HG03354 (cell line): ENCODE data around the gene SREBF1.

Experiments
- ATAC-seq: cut with Tn5 transposase; IDR thresholded peaks from one replicate; pipeline ENCODE4 v1.9.1; 2021; ENCODE audit warnings: mild to moderate bottlenecking; ENCODE audit not compliant: unreplicated experiment, poor library complexity, severe bottlenecking

The SREBF1 gene

DNA sequence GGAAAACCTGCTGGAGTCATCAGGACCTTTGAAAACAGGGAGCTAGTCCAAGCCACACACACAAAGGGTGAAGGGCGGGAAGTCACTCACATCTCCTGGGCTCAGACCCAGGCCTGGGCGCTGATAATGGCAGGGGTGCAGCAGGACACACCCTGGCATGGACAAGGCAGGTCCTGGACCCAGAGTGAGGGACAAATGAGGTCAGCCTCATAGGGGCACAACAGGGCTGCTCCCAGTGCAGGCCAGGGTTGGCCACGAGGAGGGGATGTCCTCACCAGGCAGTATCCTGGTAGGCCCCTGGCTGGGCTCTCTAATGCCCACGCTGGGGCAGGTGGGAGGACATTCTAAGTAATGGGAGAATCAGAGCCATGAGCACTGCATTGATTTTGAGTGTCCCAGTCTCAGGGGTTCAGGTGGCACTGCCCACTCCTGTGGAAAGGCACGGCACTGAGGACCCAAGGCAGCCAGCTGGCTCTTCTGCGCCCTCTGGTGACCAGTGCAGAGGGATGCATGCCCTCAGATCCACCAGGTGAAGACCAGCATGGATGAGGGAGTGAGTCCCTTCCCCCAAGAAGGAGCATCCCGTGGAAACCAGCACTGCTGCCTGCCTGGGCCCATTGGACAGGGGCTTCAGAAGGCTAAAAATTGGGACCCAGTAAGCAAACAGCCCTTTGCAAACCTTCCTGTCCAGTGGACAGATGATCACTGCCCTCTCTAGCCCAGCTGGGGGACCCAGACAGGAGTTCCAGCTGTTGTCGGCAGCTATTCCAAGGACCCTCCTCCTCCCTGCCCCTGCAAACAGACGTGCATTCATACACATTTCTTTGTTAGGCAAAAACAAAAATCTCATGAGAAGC, 23.4 kb upstream of the SREBF1 start:
- peak; percentile 47 for ATAC-seq

DNA sequence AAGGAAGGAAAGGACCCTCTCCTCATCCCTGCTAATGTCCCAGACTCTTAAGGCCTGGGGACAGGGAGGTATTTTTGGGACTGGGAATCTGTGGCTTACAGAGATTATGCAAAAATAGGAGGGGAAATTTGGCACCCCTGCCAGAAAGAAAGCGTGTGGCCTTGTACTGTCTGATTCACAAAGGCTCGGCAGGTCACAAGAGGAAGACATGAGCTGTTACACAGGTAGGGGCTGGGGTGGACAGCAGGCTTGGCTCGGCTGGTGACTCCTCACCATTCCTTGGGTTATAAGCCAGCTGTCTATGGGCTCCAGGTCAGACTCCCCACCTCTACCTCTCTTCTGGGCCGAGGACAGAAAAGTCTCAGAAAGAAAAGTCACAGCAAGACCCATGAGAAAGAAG, 20.7 kb upstream of the SREBF1 start:
- no peak for ATAC-seq

DNA sequence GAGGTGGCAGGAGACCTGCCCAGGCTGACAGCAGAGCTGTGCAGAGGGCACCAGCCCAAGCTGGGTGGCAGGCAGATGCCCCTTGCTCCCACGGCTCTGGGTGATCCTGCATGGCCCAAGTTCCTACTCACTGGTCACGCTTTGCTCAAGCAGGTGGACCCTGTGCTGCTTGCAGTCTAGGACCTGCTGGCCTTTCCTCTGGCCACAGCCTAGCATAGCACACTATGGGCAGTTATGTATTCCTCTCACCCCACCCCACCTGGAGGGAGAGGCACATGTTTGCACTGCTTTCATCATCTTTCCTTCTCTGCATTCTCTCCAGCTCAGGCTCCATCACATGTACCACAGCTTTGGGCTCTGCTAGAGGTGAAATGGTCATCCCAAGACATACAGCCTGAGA, 19.6 kb upstream of the SREBF1 start:
- no peak for ATAC-seq

DNA sequence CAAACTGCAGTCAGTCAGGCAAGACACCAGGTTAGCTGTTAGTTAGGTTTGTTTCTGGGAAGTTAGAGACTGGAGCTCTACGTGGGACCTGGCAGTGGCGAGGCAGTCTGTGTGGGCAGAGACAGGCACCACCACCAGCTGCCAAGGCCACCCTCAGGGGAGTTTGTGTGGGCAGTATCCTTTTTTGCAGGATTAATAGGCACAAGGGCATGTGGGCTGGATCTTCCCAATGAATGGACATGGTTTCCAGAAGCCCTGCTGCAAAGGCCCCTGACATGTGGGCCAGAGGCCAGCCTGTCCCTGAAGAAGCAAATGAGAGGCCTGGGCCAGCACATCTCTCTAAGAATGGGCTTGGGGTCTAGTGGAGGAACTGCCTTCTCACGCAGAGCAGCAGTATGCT, 19.2 kb upstream of the SREBF1 start:
- no peak for ATAC-seq

DNA sequence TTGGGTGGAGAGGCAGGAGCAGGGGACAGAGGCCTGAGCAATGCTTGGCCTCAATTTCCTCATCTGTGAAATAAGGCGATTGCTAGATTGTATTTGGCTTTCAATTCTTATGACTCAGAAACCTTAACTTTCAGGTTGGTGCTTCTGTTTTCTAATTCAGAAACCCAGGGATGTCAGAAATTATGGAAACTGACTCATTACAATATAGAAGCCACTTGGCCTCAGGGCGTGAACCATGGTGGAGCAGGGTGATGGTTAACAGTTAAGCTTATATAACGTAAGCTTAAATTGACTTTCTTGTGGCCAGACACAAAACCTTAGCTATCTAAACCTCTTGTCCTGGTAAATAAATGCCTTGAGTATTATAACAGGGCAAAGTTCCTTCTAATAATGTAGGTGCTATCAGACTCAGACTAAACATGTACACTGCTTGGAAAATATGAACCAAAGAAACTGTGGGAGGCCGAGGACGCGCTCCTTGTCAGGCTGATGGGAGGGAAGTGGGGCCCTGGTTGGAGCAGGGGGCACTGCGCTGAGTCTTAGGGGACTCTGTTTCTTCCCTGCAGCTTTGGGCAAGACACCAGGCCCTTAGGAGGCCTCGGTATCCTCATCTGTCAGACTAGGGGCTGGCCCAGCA, 17.1 kb upstream of the SREBF1 start:
- ATAC-seq: no peak

DNA sequence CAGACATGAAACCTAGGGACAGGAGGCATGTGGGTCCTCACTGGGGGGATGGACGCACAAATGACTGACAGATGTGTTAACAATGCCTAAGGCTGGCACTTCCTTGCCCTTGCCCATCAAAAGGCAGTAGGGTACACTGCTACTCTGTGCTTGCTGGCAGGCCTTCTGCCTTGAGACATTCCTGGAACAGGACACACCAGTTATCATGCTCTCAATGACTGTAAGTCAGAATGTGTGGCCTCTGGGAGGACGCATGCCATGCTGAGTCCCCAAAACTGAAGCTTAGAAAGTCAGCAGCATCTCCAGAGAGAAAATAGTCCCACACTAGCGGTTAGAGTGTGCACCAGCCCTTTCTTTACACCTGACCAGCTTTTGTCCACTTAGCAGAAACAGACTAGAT, 16.1 kb upstream of the SREBF1 start:
- no peak for ATAC-seq

DNA sequence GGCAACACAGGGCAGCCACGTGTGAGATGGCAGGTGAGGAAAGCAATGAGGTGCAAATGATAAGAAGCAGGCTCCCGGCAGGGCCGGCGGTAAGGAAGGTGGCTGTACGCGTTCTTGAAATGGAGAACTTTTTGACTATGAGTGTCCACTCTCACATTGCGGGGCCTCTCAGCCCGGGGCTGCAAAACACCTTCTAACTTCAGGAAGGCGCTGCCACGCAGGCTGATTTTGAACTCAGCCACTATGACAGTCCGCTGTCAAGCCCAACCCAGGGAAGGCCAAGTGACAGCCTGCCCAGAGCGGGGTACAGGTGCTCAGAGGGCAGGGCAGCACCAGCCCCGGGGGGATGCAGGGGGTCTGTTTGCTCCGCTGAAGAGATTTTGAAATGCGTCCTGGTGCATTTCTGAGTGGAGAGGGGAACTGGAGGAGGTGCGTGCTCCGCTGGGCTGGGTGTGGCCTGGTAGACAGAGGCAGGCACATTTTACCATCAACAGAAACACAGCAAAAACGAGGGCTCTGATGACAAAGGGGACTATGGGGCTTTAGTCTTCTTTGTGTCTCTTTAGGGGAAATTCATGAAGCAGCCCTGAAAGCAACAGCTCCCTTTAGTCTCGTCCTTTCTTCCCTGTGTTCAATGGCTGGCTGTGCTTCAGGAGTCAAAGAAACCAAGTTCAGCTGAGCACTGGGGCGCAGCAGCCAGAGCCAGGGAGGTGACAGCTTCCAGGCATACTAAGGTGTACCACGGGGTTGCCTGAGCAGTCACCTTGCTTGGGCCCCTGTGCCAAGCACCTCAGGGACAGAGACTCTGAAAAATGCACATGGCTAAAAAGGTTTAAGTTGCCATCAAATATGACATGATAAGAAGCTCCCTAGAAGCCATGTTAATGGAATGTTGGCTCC, 14.6 kb upstream of the SREBF1 start:
- ATAC-seq: no peak

DNA sequence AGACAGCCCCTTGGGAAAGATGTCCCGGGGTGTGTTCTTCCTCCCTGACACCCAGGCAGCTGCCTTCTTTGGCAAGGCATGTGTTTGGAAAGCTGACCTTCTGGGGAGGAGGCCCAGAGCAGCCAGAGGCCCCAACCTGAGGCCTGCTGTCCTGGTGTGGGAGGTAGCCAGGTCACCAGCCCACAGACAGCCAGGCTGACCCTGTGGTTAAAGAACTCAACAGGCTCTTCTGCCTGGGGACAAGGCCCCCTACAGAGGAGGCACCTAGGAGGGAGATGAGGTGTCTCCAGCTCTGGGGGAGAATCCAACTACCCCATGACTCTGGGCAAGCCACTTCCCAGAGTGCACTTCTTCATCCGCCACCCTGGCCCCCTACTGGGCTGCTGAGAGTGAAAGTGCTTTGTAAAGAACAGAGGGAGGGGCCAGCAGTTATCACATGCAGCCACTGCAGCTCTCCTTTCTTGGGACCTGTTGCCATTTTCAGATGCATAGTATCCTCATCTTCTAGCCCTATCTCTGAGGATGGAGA, 13.1 kb upstream of the SREBF1 start:
- ATAC-seq: no peak

DNA sequence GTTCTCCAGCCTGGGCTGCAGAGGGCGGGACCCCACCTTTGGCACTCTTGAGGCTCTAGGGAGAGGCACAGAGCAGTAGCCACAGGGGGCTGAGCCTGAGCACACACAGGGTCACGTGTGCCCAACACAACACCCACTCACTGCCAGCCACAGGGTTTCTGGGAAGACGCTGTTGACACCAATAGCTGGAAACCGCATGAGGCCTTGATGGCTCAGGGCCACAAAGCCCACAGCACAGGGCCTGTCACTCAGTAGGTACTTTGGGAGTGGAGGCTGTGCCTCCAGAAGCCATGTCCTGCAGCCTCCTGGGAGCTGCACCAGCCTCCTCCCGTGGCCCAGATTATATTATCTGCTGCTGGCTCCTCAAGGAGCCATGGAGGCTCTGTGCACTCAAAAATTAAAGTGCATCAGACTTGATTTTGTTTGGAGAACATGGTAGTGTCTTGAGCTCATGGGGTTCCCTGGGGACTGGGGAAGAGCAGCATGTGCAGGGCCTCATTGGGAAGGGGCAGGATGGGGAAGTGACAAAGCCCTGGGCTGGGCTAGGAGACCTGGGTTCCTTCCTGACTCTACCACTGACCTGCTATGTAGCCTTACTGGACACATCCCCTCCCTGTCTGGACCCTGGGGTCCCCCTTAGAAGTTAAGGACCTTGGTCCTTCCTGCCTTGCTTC, 12.5 kb upstream of the SREBF1 start:
- no peak for ATAC-seq

DNA sequence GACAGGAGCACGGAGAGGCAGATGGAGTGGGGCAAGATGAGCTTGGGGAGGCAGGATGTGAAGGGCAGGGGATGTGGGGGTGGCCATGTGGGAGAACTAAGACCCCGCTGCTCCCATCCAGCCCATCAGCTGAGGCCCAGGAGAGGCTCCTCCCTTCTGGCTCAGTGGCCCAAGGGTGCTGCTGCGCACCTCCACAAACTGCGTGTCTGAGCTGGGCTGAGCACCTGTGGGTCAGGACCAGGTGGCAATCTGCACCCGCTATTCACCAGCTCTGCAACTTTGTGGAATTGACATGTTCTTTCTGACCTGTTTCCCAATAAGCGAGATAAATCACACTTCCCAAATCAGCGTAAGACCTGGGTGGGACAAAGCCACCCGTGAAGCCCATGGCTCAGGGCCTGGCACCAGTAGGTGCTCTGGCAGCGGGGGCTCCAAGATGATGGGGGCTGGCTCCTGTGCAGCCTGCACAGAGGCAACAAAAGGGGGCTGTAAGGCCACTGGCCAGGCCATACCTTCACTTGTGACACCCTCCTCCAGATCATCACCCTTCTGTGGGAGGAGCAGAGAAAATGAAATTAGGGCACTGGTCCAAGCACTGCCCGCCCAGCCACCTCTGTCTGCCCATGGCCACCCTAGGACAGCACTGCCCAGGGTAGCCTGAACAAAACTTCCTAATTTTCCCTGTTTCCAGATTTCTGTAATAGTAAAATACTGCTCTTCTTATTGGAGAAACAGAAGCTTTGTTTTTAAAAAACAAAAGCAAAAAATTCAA, 11.7 kb upstream of the SREBF1 start:
- no peak for ATAC-seq

DNA sequence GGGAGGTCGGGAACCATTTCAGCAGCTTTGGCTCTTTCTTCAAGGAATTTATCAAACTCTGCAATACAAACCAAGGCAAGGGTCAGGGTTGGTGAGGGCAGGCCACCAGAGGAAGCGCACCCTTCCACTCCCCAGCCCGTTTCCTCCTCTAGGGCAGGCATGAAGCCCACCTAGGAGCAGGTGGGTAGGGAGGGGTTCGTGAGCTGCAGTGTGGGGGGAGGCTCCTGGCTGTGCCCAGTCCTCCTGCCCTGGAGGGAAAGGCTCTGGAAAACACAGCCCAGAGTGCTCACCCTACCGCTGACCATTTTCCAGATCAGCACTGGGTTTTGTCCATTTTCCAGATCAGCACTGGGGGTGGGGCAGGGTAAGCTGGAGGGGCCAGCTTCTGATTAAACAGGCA, 10.9 kb upstream of the SREBF1 start:
- ATAC-seq: no peak

DNA sequence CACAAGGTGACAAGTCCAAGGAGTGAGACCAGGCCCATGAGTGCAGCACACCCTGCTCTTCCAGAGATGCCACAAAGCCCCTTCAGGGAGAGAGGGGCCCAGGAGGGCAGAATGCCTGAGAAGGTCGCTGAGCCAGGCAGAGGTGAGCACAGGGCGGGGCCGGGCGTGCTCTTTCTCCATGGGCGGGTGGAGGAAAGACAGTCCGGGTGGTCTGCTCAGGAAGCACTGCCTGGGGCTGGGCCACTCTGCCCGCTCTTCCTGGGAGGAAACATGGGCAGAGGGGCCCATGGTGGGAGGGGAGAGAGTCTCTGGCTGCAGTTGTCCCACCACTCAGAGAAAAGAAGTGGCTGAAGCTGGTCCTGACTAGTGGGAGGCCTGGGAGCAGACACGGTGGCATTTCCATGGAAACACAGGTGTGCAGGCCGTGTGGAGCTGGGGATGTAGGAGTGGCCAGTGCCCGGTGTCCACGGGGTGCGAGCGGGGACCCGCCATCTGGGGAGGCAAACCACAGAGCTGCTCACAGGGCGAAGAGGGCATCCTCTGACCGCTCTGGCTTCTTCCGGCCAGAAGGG, 10.4 kb upstream of the SREBF1 start:
- ATAC-seq: no peak

DNA sequence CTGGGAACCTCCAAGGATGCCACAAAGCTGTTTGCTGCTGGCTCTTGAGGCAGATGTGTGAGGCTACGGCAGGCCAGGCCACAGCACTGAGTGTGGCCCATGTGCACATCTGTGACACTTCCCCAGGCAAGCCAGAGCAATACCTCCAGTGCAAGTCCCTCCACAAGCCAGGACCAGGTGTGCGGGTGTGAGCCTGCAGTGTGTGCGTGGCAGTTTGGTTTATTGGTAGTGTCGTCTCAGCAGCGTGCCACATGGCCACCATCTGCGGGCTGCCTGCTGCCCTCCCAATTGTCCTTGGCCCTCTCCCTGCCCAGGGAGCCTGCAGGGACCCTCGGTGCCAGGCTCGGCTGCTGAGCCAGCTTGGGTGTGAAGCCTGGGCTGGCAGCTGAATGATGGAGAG, 9.9 kb upstream of the SREBF1 start:
- ATAC-seq: no peak

DNA sequence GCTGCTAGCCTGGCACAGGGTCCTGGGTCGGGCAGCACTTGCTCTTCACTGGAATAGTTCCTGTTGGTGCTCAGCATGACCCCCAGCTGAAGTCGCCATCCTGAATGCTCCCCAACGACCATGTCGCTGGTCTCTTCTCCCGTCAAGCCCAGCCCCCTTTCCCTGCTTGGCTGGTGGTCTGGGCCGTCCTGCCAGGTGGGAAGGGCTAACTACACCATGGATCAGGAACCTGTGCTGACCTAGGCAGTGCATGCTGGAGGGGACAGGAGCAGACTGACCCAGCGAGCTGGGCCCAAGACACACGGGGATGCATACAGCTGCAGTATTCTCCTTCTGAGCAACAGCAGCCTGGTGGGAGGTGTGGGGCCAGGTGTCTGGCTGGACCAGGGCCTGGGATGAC, 9.2 kb upstream of the SREBF1 start:
- no peak for ATAC-seq

DNA sequence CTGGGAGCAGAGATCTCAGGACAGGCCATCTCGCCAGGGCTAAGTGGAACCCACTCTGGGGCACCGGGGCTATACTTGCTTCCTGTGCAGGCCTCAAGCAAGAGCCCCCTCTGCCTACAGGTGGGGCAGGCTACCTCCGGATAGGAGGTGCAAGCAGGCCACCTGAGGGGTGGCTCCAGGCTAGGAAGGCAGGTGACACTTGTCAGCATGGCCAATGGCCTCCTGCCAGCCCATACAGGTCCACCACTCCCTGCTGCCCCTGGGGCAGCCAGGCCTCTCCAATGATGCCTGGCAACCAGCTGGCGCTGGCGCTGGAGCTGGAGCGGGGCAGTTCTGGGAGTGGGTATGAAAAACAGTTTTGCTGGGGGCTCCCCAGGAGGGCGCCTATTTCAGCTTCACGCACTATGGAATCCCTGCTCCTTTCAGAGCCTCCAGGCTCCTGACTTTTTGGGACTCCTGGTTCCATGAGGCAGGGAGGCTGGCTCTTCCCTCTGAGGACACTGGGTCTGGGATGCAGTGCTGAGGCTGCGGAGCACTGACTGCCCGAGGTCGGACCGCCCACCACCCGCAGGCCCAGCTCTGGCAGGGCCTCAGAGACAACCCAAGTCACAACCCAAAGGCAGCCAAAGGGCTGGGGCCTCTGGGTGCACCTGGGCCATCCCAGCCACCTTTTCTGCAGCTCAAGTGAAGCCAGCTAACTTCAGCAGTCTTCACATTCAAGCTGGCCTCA, 8.4 kb upstream of the SREBF1 start:
- no peak for ATAC-seq

DNA sequence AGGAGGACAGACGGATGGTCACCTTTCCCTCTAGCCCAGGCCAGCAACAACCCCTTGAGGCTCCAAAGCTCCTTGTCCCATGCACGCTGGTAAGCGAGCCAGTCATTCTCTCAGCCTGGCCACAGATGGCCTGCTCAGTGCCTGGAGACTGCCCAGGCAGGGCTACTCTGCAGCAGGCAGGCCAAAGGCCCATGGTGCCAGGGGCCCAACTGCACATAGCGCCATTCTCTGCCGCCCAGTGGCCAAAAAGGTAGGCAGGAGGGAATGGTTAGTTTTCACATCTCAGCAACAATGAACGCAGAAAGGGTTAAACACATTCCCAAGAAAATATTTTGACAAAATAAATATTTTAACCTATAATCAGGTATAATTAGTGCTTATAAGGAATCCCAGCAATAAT, 7.7 kb upstream of the SREBF1 start:
- no peak for ATAC-seq

DNA sequence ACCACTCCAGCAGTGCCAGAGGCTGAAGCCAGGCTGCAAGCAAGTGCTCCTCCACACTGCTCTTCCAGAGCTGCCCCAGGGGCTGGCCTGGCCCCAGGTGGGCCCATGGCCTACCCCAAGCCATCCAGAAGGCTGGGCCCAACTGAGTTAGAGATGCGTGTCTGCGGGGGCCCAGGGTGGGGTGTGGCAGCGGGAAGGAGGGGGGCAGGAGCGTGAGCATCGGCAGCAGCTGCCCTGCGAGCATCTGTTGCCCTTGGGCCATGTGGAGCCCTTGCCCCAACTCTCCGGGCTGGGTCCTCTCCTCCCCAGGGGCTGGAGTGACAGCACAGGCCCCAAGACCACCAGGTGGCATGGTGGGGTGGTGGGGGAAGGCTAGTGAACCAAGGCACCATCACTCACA, 7.3 kb upstream of the SREBF1 start:
- no peak for ATAC-seq

DNA sequence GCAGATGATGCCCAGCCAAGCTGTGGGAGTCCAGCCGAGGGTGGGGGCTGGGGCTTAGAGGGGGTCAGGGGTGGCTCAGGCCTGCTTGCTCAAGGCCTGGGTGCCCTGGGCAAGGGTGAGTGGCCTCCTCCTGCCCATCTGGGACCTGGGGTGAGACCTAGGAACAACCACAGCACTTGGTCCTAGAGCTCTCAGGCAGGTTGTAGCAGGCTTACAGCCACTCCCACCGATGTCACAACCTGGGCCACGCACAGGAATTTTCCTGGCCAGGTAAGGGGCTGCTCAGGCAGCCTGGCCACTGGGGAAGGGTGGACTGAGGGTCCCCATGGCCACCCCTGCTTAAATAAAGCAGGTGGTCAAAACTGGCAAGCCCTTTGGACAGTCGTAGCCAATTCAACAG, 6.3 kb upstream of the SREBF1 start:
- ATAC-seq: no peak
